ENCODE data around the gene CRISPLD2.
"Not testable (repeated sequence)": the region's sequence is repeated elsewhere in the genome, so short reads cannot be mapped to it uniquely, and the experiment has no call there.

CRISPLD2 gene

GRCh38 chr16:84863481-84863814, 43.7 kb downstream of the CRISPLD2 start:
- no peak for DNase-seq

GRCh38 chr16:84864326-84864955, 44.7 kb downstream of the CRISPLD2 start:
- no peak for DNase-seq

GRCh38 chr16:84867696-84868095, 47.9 kb downstream of the CRISPLD2 start:
- DNase-seq: no peak

- DNase-seq: no peak
Measured at GRCh38 chr16:84868328-84868727, 48.5 kb downstream of the CRISPLD2 start.

GRCh38 chr16:84868829-84869472, 49.2 kb downstream of the CRISPLD2 start:
- DNase-seq: no peak

- DNase-seq: no peak
Measured at GRCh38 chr16:84869473-84869845, 49.7 kb downstream of the CRISPLD2 start.

- not testable (repeated sequence) for DNase-seq
Measured at GRCh38 chr16:84872971-84873370, 53.2 kb downstream of the CRISPLD2 start.

- no peak for DNase-seq
Measured at GRCh38 chr16:84874004-84874435, 54.2 kb downstream of the CRISPLD2 start.

GRCh38 chr16:84874553-84874952, 54.8 kb downstream of the CRISPLD2 start:
- DNase-seq: no peak

GRCh38 chr16:84874983-84875382, 55.2 kb downstream of the CRISPLD2 start:
- no peak for DNase-seq

GRCh38 chr16:84875846-84876245, 56.1 kb downstream of the CRISPLD2 start:
- DNase-seq: no peak

GRCh38 chr16:84876873-84877606, 57.3 kb downstream of the CRISPLD2 start:
- DNase-seq: no peak

GRCh38 chr16:84878770-84879169, 59.0 kb downstream of the CRISPLD2 start:
- no peak for DNase-seq

GRCh38 chr16:84879569-84880487, 60.0 kb downstream of the CRISPLD2 start:
- DNase-seq: no peak

GRCh38 chr16:84881702-84882521, 62.1 kb downstream of the CRISPLD2 start:
- no peak for DNase-seq

GRCh38 chr16:84883301-84883700, 63.5 kb downstream of the CRISPLD2 start:
- no peak for DNase-seq

- DNase-seq: no peak
Measured at GRCh38 chr16:84884246-84884595, 64.4 kb downstream of the CRISPLD2 start.

GRCh38 chr16:84884596-84885341, 65.0 kb downstream of the CRISPLD2 start:
- DNase-seq: no peak

GRCh38 chr16:84885342-84885910, 65.6 kb downstream of the CRISPLD2 start:
- no peak for DNase-seq

- no peak for DNase-seq
Measured at GRCh38 chr16:84886497-84887090, 66.8 kb downstream of the CRISPLD2 start.

GRCh38 chr16:84887207-84887606, 67.4 kb downstream of the CRISPLD2 start:
- DNase-seq: no peak

Measured in stimulated activated CD4-positive, alpha-beta T cell treated with anti-CD3 and anti-CD28 coated beads, Interleukin-4, amount 100 ng/mL, for 1 hour (primary cell).